T follicular helper cell (primary cell): ENCODE results near the gene FRAS1.
"Not testable (repeated sequence)": the region's sequence is repeated elsewhere in the genome, so short reads cannot be mapped to it uniquely, and the experiment has no call there.

ENCODE experiments used
- DNase-seq: peaks from one replicate; pipeline ENCODE4 v3.0.0-alpha.2; 2020; ENCODE audit warnings: low read depth

FRAS1 gene

DNA sequence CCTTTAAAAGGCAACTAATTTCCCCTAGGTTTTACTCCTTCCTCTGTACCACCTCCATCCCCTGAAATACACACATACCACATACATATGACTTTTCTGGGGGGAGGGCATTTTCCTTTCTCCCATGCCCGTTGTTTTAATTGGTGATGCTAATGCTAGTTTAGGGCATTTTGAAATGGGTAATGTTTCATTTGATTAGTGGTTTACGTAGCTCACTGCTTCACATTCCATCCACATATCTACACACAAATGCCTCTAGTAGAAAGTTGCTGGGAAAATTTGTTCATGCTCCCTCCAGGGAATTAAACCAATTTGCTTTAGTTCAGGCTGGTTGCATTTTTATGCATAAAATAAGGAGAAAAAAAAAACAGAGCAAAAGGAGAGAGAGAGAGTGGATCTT is 231.2 kb downstream of the FRAS1 start:
- no peak for DNase-seq

DNA sequence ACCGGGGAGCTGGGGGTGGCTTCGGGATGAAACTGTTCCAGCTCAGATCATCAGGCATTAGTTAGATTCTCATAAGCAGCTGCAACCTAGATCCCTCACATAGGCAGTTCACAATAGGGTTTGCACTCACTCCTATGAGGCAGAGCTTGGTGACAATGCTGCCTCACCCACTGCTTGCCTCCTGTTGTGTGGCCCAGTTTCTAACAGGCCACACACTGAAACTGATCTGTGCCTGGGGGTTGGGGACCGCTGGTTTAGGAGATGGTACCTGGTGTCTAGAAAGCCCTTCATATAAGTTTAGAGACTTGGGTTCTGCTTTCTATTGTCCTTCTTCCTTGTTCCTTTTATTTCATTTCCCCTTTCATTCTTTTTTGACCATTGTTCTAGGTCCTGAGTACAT is 234.2 kb downstream of the FRAS1 start:
- no peak for DNase-seq

DNA sequence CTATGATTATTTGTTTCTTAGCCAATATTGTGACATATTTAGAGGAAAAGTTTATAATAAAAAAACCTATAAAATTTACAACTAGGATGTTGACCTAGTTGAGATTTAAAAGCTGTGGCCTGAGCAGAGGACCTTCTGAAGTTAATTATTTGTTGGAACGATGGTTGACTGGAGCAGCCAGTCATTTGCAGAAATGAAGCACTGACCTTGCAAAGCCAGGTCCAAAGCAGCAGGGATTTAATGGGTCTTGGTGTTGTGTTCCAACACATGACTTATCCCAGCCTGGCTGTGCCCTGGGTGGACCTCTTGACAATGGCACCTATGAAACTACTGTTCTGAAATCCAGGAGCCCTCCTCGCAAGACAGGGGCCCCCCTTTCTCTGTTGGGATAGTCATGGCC is 235.2 kb downstream of the FRAS1 start:
- DNase-seq = no peak

DNA sequence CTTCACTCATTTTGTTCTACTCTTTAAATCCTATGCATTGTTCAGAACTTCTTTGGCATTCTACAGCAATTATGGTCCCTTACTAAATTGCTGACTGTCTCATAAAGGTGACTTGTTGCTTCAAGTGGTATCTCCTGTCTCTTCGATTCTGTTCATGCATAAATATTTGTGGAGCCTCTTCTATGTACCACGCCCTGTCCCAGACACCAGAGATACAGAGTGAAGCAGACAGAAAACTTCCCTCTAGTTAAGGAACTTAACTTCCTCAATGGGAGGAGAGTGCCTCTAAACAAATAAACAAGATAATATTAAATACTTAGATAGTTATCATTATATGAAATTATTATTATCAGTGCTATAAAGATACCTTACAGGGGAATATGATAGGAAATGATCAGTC is 235.7 kb downstream of the FRAS1 start:
- DNase-seq = no peak

DNA sequence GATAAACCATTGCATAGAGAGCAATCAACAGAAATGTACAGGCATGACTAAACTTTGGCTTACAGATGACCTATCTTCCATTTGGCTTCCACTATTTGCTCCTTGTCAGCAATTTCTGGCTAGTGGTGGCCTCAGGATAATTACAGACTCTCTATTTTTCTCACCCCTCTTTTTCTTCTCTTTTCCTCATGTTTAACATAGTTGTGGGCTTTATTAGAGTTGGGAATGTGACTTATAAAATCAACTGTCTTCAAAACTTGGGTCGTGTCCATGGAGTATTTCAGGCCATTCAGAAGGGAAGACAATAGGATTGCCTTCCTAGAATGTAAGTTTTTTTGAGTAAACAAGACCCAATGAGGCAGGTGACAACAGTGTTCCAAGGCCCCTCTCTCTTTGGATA is 236.2 kb downstream of the FRAS1 start:
- no peak for DNase-seq

DNA sequence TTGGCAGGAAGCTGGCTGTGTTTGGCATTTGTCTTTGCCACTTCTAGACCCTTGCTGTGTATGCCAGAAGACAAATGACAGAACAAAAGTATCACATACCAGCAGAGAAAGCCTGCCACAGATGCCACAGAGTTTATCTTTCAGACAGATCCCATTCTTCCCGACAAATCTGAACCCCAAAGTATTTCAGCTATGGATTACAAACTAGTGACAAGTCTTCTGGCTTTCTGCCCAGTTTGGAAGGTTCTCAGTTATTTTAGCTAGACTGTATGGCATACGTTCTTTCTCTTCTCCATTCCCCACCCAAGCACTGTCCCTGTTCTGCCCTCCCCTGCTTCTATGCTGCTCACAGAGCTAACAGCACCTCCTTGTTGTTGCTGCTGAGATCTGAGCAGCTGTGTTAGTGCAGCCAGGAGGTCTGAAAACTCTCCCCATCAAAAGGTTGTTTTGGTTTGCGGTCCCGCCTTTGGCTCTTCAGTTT is 236.7 kb downstream of the FRAS1 start:
- DNase-seq = no peak

DNA sequence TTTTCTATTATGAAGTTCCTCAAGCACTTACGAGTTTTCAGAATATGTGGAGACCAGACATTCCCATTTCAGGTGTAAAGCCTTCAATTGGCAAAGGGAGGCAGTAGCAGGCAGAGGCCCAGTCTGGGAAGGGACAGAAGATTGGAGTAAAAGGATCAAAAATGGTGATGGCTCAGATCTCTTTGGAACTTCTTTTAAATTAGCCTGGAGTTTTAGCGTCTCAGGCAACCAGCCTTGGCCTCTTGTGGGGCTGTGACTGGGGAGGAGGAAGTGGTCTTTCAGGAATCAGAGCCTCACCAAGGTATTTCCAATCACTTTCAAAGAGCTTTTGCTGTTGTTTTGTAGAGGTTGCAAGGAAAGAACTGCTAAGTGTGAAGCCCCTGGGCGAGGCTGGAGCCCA is 239.1 kb downstream of the FRAS1 start:
- no peak for DNase-seq

DNA sequence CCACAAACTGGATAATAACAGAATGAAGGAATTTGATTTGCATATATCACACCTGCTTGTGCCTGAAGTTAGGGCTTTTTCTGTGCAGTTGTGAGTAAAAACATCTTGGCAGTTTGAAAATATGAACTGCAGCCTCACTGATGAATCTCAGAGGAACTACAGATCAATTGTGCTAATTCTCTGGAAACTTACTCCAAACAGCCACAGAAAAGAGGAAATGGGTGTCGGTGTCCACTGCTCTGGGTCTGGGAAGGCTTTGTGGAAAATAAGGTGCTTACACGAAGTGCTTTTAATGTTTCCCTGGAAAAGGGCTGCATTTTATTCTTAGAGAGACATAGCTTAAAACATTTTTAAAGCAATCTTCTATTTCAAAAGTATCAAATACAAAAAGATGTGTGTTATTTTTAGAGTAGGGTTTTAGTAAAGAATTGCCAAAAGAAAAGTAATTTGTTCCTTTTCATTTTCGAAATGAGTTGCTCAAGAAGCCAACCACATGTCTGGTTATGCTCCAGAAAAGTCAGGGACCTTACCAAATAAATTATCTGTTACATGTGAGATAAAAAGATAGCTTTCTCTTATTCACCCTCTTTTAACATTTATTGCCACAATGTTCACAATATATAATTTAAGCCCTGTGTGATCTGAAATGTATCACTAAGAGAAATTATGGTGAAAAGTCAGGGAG is 240.1 kb downstream of the FRAS1 start:
- no peak for DNase-seq

DNA sequence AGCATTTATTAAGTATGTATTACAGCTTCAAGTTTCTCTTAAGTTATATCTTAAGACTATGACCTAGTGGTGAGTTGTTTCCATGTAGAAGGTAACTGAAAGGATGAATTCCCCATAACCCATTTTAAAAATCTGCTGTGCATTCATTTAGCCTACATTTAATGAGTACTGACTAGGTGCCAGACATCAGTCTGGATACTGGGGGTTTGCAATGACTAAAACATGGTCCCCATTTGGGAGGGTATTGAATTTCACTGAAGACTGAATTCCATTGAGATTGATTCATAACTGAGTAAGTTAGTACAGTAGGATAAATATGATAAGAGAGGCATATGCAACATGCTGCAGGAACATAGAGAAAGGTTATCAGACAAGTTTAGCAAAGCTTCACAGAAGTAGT is 241.5 kb downstream of the FRAS1 start:
- DNase-seq = no peak

DNA sequence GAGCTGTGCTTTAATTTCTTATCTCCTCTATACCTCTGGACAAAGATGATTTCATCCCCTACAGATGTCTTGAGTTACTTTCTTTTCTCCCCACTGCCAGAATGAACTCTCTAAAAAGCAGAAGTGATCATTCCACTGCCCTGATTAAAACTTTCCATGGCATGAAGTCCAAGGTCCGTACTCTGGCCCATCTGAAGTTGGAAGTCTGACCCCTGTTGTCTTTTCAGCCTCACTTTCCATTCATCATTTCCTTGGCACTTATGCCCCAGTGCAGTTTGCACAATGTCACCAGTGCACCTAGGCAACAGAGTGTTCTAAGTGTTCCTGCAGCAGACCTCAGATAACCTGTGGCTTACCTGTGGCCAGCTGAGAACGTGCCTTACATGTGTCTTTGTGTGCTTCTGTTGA is 242.4 kb downstream of the FRAS1 start:
- no peak for DNase-seq

DNA sequence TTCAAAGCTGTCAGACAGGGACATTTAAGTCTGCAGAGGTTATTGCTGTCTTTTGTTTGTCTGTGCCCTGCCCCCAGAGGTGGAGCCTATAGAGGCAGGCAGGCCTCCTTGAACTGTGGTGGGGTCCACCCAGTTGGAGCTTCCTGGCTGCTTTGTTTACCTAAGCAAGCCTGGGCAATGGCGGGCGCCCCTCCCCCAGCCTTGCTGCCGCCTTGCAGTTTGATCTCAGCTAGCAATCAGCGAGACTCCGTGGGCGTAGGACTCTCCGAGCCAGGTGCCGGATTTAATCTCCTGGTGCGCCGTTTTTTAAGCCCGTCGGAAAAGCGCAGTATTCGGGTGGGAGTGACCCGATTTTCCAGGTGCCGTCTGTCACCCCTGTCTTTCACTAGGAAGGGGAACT is 250.1 kb downstream of the FRAS1 start:
- not testable (repeated sequence) for DNase-seq

DNA sequence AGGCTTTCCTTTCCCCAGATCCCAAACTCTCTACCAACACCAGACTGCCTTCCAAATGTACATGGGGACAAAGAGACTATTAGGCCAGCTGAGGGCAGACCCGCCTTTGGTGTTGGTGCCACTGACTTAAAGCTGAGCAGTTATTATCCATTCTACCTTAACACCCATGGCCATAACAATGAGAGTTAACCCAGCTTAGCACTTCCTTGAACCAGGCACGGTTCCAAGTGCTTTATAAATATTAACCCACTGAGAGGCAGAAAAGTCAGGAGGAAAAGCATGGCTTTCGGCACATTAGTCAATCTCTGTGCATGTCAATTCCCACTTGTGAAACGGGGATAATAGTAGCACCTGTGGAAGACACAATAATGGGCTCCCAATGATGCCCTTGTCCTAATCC is 251.4 kb downstream of the FRAS1 start:
- DNase-seq = no peak

DNA sequence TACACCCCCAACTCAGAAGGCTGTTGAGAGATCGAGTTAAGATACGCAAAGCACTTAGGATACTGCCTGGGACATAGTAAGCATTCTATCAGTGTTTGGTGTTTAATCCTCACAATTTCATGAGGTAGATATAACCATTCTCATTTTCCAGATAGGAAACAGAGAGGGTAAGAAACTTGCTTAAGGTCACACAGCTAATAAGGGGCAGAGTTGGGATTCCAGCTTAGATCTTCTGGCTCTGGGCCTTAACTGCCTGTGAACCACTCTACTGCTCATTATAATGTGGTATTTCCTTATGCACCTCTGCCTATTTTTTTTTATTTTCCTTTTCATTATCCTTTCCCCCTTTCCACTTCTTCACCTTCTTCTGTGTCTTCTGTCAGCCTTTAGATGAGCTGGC is 252.2 kb downstream of the FRAS1 start:
- no peak for DNase-seq

DNA sequence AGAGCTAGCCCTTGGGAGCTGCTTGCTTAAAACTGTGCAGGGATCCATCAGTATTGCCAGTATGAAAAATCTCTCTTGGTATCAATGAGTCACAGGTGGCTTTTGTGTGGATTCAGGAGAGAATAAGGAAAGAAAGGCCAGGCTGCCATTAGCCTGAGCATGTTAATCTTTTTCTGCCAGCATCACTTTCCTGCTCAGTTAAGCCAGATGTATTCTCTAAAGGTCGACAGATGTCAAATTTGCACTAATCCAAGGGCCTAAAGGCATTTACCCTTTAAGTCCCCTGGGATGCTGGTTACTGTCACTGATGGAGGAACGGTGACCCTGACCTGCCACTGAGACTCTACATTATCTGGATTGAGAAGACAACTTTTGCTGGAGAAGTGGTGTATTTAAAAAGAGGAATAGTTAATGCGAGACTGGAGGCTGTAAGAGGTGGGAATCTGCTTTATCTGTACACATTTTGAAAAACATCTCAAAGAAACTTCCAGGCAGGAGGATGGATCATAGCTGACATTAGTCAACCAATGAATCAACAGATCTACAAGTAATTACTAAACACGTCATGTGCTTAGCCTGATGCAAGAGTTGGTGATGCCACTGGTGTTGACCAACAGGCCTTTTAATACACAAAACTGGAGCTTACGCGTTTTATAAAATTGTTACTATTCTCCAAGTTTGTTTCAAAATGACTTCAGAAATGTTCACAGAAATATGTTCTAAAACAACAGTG is 253.1 kb downstream of the FRAS1 start:
- no peak for DNase-seq

DNA sequence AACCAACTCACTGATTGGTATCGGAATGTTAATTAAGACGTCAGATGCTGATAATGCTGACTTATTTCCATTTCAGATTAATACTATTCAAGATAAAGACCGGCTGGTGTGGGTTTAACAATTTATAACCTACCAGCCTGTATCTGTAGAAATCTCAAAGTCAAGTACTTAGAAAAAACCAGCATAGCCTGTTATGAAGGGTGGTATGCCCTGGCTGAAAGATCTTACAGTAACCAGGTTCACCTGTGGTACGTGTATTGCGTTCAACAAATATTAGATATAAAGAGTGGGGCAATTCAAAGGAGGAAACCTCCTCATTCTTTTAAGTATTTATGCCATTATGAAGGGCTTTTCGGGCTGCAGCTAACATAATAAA is 253.6 kb downstream of the FRAS1 start:
- no peak for DNase-seq

DNA sequence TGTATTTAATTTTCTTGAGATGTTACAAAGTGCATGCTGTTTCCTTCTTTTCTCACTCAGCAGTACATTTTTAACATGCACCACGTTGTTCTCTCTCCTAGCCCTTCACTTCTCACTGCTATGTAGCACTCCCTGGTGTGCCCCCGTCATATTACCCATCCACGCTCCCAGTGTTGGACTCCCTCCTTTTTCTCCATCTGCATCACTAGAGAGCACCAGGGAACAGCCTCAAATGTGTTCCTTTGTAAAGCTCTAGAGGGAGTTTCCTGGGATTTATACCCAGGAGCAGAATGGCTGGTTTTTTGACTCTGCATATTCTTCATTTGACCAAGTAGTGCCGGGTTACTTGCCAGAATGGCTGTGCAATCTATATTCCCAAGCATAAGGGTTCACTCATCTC is 254.2 kb downstream of the FRAS1 start:
- DNase-seq = no peak

DNA sequence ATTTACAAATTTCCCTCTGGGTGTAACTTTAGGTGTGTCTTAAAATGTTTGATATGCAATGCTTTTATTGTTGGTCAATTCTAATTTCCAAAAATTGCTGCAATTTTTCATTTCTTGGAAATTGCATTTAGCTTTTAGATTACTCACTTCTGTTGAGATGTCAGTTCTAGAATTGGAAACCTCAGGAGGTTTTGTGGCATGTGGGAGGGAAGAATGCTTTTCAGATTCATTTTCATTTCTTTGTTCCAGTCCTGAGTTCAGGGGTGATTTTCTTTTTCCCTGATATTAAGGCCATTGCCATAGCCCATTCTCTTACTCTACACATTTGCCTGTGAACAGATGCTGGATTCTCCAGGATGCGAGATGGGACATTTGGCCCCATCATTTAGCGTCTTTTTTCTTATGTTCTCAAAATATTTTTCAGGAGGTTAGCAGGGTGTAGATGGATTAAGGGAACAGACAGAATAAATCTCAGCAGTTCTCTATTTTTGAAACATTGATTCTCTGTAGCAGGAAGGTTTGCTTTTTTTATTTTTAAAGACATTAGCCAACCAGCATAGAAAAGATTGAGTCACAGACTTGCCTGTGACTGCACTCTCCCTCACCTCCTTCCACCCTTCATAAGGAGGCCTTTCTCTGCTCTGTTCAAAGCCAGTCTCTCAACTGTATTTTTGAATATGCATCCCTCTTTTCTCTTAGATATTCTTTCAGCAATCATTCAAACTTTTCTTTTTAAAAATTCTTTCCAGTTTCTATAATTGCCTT is 256.0 kb downstream of the FRAS1 start:
- DNase-seq = no peak

DNA sequence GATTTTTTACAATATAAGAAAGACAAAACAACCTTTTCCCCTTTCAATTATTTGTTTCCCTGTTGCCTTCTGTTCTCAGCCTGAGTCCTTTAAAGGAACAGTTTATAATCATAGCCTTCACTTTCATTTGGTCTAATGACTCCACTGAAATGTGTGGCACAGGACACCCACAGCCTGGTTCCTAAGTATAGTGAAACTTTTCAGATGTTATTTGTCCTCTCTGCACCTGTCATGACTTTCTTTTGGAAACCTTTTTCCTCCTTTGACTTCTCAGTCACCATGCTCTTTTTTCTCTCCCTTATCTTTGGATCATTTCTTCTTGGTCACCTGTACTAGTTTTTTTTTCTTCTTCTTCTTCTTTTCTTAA is 256.6 kb downstream of the FRAS1 start:
- DNase-seq = no peak

DNA sequence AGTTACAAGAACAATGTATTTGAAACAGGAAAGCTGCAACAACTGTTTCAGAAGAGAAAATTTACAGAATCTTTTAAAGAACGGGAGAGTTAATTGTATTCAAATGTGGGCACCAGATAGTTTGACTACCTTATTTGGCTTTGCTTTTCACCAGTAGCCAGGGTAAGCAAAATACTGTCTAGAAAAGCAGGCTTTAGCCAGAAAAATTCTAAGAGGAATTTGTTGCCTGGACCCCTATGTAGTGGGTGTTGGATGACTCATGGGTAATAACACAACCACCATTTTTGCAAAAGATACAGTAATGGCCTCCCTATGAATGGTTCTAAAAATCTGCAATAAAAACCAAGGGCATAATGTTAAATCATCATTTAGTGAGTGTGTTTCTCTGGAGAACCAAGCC is 261.0 kb downstream of the FRAS1 start:
- no peak for DNase-seq

DNA sequence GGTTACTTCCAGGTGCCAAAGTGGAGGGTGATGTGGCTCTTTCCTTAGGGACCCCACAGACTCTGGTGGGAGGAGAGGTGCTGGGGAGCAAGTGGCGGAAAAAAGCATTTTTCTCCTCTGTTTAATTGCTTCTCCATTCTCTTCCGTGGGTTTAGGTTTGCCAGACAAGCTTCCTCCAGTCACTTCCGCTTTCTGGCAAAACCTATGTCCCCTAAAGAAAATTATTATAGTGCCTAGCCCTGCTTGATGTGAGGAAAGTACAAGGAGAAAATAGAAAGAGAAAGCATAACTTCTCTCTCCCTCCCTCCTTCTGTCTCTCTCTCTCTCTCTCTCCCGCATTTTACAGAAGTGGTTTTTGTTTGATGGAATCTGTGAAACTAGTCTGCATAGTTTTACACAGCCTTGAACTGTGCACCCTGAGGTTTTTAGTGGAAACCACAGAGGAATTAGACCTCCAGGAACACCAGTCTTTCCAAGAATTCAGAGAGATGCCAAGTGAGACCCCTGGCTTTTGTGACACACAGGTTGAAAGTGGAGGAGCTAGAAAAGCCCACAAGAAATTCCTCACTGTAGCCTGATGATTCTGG is 263.3 kb downstream of the FRAS1 start:
- DNase-seq = no peak

DNA sequence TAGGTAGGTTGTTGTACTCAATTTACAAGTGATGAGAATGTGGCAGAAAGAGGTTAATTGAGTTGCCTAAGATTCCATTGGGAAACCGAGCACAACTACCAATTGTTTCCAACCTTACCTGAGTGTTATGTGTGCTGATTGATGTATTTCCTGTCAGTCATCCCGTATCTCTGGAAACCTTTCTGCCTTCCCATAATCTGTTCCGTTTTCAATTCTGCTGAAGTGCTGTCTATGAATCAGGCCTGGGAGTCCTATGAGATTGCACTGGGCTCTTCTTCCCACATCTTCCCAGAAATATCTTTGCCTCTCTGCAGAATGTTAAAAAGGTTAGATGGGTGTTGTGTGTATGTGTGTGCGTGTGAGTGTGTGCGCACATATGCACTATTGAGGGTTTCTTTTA is 264.9 kb downstream of the FRAS1 start:
- no peak for DNase-seq

DNA sequence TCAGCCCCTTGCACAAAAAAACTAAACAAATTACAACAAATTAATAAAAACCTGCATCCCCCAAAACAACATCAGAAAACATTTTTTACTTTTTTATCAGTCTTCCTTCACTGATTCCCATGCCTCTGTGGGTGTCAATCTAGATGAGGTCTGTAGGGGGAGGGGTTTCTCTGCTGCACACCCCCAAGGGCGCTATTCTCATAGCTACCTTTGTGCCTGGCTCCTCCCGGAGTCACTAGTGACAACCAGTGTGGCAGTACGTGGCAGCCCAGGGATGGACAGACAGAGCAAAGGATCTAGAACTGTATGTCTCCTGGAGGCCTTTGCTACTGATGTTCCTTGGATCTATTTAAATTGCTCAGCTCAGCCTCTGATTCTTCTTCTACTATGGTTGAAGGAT is 266.3 kb downstream of the FRAS1 start:
- no peak for DNase-seq

DNA sequence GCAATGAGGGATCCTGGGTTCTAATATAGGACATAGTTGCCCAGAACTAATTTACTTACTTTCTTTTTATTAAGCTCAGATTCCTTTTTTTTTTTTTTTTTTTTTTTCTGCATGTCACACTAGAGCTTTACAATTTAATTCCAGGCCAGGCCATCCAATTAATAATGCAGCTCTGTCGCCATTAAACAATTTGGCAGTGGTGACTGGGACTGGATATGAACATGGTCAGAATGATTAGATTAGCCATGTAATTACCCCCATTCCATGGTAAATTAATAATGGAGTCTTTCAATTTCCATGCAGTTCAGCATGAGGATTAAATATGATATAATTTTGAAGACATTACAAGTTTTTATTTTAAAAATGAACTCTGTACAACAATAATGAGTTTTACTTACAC is 267.5 kb downstream of the FRAS1 start:
- DNase-seq = no peak
